Breast epithelium (tissue), 4 donors: Measurements from ENCODE around the gene RSBN1L. TPM values are rescaled to one million over a fixed set of nuclear protein-coding genes. Genes with fewer than 3 reads are reported as not detected.
A peak's percentile ranks its signal among the peaks of the same experiment; 100 is the strongest.
"Not testable (repeated sequence)": the region's sequence is repeated elsewhere in the genome, so short reads cannot be mapped to it uniquely, and the experiment has no call there.

Source experiments
- DNase-seq, 2 donors: peaks; one replicate each; pipeline ENCODE4 v3.0.0-alpha.2; 2019; ENCODE audit warnings: low spot score in 2 of 2
- H3K27ac ChIP-seq, 2 donors: fragments of 200-600 bp; sonication (generic) in 1 of 2; one replicate each; pipeline ENCODE4 v1.5.1; 2016 to 2019; ENCODE audit warnings: mild to moderate bottlenecking in 1 of 2
- H3K27me3 ChIP-seq, 2 donors: fragments of 200-600 bp; sonication (generic) in 1 of 2; one replicate each; pipeline versions ENCODE4 v1.5.1 to v1.6.0; 2017 to 2019; ENCODE audit warnings: control low read depth in 1 of 2, mild to moderate bottlenecking in 1 of 2
- H3K36me3 ChIP-seq: fragments of 200-600 bp; one replicate; pipeline ENCODE4 v1.5.1; 2019
- H3K4me1 ChIP-seq, 2 donors: fragments of 200-600 bp; sonication (generic); one replicate each; pipeline ENCODE4 v1.5.1; 2016 to 2019; ENCODE audit warnings: control low read depth in 1 of 2
- H3K4me3 ChIP-seq, 3 donors: fragments of 200-600 bp; sonication (generic); 1 replicate in 2 of 3; 2 replicates in 1 of 3; pipeline ENCODE4 v1.5.1; 2016 to 2019; ENCODE audit warnings: mild to moderate bottlenecking in 3 of 3, moderate library complexity in 2 of 3
- H3K9me3 ChIP-seq, 2 donors: fragments of 200-600 bp; sonication (generic) in 1 of 2; one replicate each; pipeline ENCODE4 v1.5.1; 2016 to 2019; ENCODE audit warnings: control low read depth in 1 of 2
- CTCF ChIP-seq, 3 donors: fragments of 450-650 bp; IDR thresholded peaks; one replicate each; pipeline ENCODE4 v1.5.1; 2016 to 2017; ENCODE audit warnings: antibody characterized with exemption in 3 of 3, mild to moderate bottlenecking in 3 of 3, moderate library complexity in 3 of 3
- POLR2A ChIP-seq: fragments of 450-650 bp; IDR thresholded peaks from one replicate; pipeline ENCODE4 v1.6.1; 2016; ENCODE audit warnings: antibody characterized with exemption, mild to moderate bottlenecking, moderate library complexity
- POLR2AphosphoS5 ChIP-seq, 3 donors: sonication (generic); formaldehyde crosslinking; IDR thresholded peaks; one replicate each; pipeline ENCODE4 v1.6.1; 2017; ENCODE audit warnings: antibody characterized with exemption in 3 of 3
- intact Hi-C: fragments of 100-400 bp; cut with DNase I; formaldehyde crosslinking; loops from one replicate; pipeline ENCODE4 v1.15.1; 2023; ENCODE audit warnings: low total_unique reads
- total RNA-seq, 3 donors: library from RNA; depleted of rRNA; stranded (reverse); fragments of >200 nt; gene quantifications; one replicate each; pipeline ENCODE4 v1.1.0, GENCODE V29; 2016

RSBN1L gene
- total RNA-seq, 3 donors from 2014 or later, result 13.9 to 34.5 (median 29.8) TPM

- DNase-seq, result no peak
- intact Hi-C loops, result no loop called here
- H3K4me1 ChIP-seq, result no peaks in the 10 kb centered on the region
- no peaks in the 10 kb centered on the region for H3K27me3 ChIP-seq
- TF ChIP-seq POLR2A (no peak), POLR2AphosphoS5 (IDR thresholded peaks at IDR 0.05) (no peak), CTCF (IDR thresholded peaks at IDR 0.05) (no peak)
- no peak overlapping the region for H3K27ac ChIP-seq
- H3K9me3 ChIP-seq, result no peaks in the 10 kb centered on the region
- no peak overlapping the region for H3K4me3 ChIP-seq
- H3K36me3 ChIP-seq, result no peaks in the 10 kb centered on the region
Observed at GRCh38 chr7:77710861-77711260, 14.6 kb downstream of the RSBN1L start.

GRCh38 chr7:77714195-77714594 lies 17.9 kb downstream of the RSBN1L start:
- no peaks in the 10 kb centered on the region for H3K4me1 ChIP-seq

GRCh38 chr7:77714931-77715330 lies 18.7 kb downstream of the RSBN1L start:
- H3K4me1 ChIP-seq, H3K27ac ChIP-seq, H3K27me3 ChIP-seq, H3K4me3 ChIP-seq, H3K36me3 ChIP-seq, intact Hi-C loops, DNase-seq, H3K9me3 ChIP-seq: not testable (repeated sequence)

More at GRCh38 chr7:77714195-77714594, 17.9 kb downstream of the RSBN1L start:
- TF ChIP-seq POLR2AphosphoS5 (IDR thresholded peaks at IDR 0.05), result no peak
- TF ChIP-seq POLR2A, result no peak
- no peak for TF ChIP-seq CTCF (IDR thresholded peaks at IDR 0.05)
- Histone ChIP-seq H3K36me3 (no peaks in the 10 kb centered on the region), H3K27ac (no peak overlapping the region), H3K9me3 (no peaks in the 10 kb centered on the region), H3K27me3 (no peaks in the 10 kb centered on the region), H3K4me3 (no peak overlapping the region)
- intact Hi-C loops, result no loop called here
- DNase-seq, result no peak

- no peaks in the 10 kb centered on the region for H3K9me3 ChIP-seq
- no peak overlapping the region for H3K27ac ChIP-seq
- no peaks in the 10 kb centered on the region for H3K36me3 ChIP-seq
- no peaks in the 10 kb centered on the region for H3K4me1 ChIP-seq
- no peak overlapping the region for H3K4me3 ChIP-seq
- intact Hi-C loops, result no loop called here
- no peak for DNase-seq
- TF ChIP-seq POLR2AphosphoS5 (IDR thresholded peaks at IDR 0.05) (no peak), CTCF (IDR thresholded peaks at IDR 0.05) (no peak), POLR2A (no peak)
- H3K27me3 ChIP-seq, result no peaks in the 10 kb centered on the region
Observed at GRCh38 chr7:77716804-77717203, 20.5 kb downstream of the RSBN1L start.

GRCh38 chr7:77717566-77717965 lies 21.3 kb downstream of the RSBN1L start:
- H3K27me3 ChIP-seq, H3K27ac ChIP-seq, H3K36me3 ChIP-seq, intact Hi-C loops, H3K4me3 ChIP-seq, H3K4me1 ChIP-seq, H3K9me3 ChIP-seq, DNase-seq: not testable (repeated sequence)

GRCh38 chr7:77727527-77727926 lies 31.3 kb downstream of the RSBN1L start:
- DNase-seq, result no peak
- no peaks in the 10 kb centered on the region for H3K36me3 ChIP-seq
- no peaks in the 10 kb centered on the region for H3K9me3 ChIP-seq
- peak overlapping the region in 1 of 2 donors; percentile 60 for H3K27ac ChIP-seq
- H3K4me1 ChIP-seq, result peaks cover 0 to 3% of the 10 kb centered on the region in 2 donors
- H3K27me3 ChIP-seq, result no peaks in the 10 kb centered on the region
- no peak overlapping the region for H3K4me3 ChIP-seq
- intact Hi-C loops, result loop anchor here (2.0 kb wide), 1 partner anchor 41 kb away; no protein-coding TSS in a partner anchor
- TF ChIP-seq CTCF (IDR thresholded peaks at IDR 0.05), result no peak
- no peak for TF ChIP-seq POLR2AphosphoS5 (IDR thresholded peaks at IDR 0.05)
- no peak for TF ChIP-seq POLR2A
